ENCODE measurements around the gene SBF2. TPM values are rescaled to one million over a fixed set of nuclear protein-coding genes. Genes with fewer than 3 reads are reported as not detected.

SBF2 gene
- total RNA-seq, 2 donors from 2014 or later = 53.8 to 60.8 TPM

DNA sequence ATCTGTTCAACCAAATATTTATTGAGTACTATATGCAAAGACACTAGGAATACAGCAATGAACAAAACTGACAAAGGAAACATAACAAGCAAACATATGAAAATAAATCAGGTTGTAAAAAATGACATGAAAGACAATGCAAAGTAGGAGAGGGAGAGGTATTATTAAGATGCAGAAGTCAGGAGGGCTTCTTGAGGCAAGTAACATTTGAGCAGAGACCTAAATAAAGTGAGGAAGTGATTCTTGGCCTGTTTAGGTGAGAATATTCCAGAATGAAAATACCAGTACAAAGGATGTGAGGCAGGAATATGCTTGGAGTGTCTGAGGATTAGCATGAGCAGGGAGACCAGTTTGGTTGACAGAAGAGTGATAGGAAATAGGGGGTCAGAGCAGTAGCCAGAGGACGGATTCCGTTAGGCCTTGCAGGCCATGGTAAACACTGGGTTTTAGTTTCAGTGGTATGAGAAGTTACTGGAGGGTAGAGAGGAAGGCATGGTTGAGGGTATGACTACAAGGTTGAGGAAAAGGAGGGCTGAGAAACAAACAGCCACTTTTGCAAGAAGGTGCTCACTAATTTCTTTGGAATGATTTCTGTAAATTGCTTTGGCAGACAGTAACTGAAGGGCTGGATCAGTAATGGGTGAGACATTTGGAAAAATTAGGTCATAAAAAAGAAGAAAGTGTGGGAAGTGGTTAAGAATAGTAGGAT is 438.3 kb downstream of the SBF2 start:
- Histone ChIP-seq H3K4me3 (no peak overlapping the region), H3K27me3 (replicated peaks; ENCODE audit: insufficient read depth) (no peaks in the 10 kb centered on the region), H3K27ac (no peak overlapping the region), H3K9me3 (no peaks in the 10 kb centered on the region), H3K4me1 (ENCODE audit: control insufficient read depth in 1 of 2, low read depth in 2 of 2) (no peaks in the 10 kb centered on the region), H3K36me3 (peaks cover 7% of the 10 kb centered on the region)
- no peak for DNase-seq (ENCODE audit: low spot score)
- no peak for ATAC-seq (ENCODE audit: insufficient number of reproducible peaks, low FRiP score, low read depth)
- TF ChIP-seq, protein P1, sequence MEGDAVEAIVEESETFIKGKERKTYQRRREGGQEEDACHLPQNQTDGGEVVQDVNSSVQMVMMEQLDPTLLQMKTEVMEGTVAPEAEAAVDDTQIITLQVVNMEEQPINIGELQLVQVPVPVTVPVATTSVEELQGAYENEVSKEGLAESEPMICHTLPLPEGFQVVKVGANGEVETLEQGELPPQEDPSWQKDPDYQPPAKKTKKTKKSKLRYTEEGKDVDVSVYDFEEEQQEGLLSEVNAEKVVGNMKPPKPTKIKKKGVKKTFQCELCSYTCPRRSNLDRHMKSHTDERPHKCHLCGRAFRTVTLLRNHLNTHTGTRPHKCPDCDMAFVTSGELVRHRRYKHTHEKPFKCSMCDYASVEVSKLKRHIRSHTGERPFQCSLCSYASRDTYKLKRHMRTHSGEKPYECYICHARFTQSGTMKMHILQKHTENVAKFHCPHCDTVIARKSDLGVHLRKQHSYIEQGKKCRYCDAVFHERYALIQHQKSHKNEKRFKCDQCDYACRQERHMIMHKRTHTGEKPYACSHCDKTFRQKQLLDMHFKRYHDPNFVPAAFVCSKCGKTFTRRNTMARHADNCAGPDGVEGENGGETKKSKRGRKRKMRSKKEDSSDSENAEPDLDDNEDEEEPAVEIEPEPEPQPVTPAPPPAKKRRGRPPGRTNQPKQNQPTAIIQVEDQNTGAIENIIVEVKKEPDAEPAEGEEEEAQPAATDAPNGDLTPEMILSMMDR (IDR thresholded peaks at IDR 0.05) = no peak

DNA sequence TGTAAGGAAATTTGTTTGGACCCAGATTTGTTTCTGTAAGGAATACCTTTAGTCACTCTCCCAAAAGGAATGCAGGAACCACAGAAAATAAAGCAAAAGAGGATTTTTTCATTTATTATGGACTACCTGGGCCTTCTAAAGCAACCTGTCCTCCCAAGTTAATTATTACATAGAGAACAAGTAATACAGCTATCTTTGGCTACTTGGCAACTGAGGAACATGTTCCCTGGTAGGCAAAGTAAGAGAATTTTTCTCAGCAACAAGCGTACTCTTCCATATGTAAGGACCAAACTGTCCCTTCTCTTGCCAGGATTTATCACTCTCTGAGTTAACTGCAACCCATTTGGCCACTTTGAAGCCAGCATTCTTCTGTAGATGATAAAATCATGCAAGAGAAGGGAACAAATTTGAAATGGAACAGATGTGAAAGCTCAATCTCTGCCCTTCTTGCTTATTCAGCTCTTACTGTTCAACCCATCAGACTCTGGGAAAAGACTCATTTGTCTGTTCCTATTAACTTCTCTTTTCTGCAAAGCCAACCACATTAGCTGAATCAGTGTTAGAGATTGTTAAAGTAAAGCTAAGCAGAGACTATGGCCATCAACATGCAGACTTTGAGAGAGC is 440.0 kb downstream of the SBF2 start:
- TF ChIP-seq, protein P1 (IDR thresholded peaks at IDR 0.05) = no peak
- H3K27ac ChIP-seq = no peak overlapping the region
- no peak overlapping the region for H3K4me3 ChIP-seq
- H3K27me3 ChIP-seq (replicated peaks; ENCODE audit: insufficient read depth) = no peaks in the 10 kb centered on the region
- H3K36me3 ChIP-seq = peaks cover 7% of the 10 kb centered on the region
- H3K9me3 ChIP-seq = no peaks in the 10 kb centered on the region
- no peaks in the 10 kb centered on the region for H3K4me1 ChIP-seq (ENCODE audit: control insufficient read depth in 1 of 2, low read depth in 2 of 2)
- no peak for ATAC-seq (ENCODE audit: insufficient number of reproducible peaks, low FRiP score, low read depth)
- no peak for DNase-seq (ENCODE audit: low spot score)

DNA sequence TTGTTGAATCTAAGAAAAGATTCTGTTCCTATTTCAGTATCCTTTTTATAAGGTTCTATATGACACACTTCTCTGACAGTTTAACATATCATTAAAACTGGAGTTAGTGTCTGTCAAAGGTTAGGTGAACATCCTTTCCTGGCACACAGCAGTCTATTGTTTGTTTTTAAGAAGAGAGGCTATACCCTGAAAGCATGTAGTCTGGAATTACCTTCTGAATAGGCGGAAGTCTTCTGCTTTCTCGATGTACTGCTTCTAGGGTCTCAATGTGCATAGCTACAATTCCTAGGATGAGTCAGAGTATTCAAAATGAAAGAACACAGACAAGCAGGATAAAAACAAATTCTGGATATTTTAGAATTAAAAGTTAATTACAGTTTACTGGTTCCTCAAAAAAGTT is 441.6 kb downstream of the SBF2 start:
- Histone ChIP-seq H3K36me3 (peaks cover 7% of the 10 kb centered on the region), H3K27ac (no peak overlapping the region), H3K9me3 (no peaks in the 10 kb centered on the region), H3K4me3 (no peak overlapping the region), H3K4me1 (ENCODE audit: control insufficient read depth in 1 of 2, low read depth in 2 of 2) (no peaks in the 10 kb centered on the region), H3K27me3 (replicated peaks; ENCODE audit: insufficient read depth) (no peaks in the 10 kb centered on the region)
- TF ChIP-seq, protein P1 (IDR thresholded peaks at IDR 0.05) = no peak
- DNase-seq (ENCODE audit: low spot score) = no peak
- no peak for ATAC-seq (ENCODE audit: insufficient number of reproducible peaks, low FRiP score, low read depth)

DNA sequence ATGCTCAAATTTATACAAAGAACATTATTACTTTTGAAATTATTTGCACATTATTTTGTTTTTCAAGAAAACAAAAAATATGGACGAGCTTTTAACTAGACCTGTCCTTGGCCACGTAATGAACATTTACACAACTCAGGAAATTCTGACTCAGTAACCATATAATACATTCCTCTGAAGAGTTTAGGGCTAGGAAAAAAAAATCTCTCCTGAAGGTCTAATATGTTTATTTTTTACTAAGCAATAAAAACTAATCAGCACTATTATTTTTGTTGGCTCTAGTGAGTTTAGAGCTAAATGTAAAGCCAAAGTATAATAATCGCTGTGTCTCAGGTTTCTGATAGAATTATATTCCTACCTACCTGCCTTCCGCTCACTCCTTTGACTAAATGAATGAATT is 442.7 kb downstream of the SBF2 start:
- Histone ChIP-seq H3K27ac (no peak overlapping the region), H3K4me3 (no peak overlapping the region), H3K27me3 (replicated peaks; ENCODE audit: insufficient read depth) (no peaks in the 10 kb centered on the region), H3K36me3 (peaks cover 5% of the 10 kb centered on the region), H3K9me3 (no peaks in the 10 kb centered on the region), H3K4me1 (ENCODE audit: control insufficient read depth in 1 of 2, low read depth in 2 of 2) (no peaks in the 10 kb centered on the region)
- no peak for ATAC-seq (ENCODE audit: insufficient number of reproducible peaks, low FRiP score, low read depth)
- TF ChIP-seq, protein P1 (IDR thresholded peaks at IDR 0.05) = no peak
- DNase-seq (ENCODE audit: low spot score) = no peak

DNA sequence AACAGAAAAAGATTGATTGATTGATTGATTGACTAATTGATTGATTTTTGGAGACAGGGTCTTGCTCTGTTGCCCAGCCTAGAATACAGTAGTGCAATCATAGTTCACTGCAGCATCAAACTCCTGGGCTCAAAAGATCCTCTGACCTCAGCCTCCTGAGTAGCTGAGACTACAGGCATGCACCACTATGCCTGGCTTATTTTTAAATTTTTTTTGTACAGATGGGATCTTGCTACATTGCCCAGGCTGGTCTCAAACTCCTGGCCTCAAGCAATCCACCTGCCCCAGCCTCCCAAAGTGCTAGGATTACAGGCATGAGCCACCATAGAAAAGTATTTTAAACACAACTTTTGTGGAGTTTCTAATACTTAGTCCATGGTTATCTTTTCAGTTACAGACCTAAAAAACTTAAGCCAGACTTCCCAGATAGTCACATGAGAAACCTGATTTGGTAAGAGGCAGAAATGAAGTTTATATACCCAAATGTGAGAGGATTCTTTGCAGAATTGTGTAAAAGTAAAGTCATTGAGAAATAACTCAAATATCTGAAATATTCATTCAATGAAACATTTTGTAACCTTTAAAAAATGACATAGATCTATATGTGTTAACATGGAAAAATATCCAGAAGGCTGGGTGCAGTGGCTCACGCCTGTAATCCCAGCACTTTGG is 443.7 kb downstream of the SBF2 start:
- Histone ChIP-seq H3K36me3 (peaks cover 3% of the 10 kb centered on the region), H3K9me3 (no peaks in the 10 kb centered on the region), H3K27me3 (replicated peaks; ENCODE audit: insufficient read depth) (no peaks in the 10 kb centered on the region), H3K4me3 (no peak overlapping the region), H3K27ac (no peak overlapping the region), H3K4me1 (ENCODE audit: control insufficient read depth in 1 of 2, low read depth in 2 of 2) (no peaks in the 10 kb centered on the region)
- TF ChIP-seq, protein P1 (IDR thresholded peaks at IDR 0.05) = no peak
- DNase-seq (ENCODE audit: low spot score) = no peak
- no peak for ATAC-seq (ENCODE audit: insufficient number of reproducible peaks, low FRiP score, low read depth)
